HEK293 (cell line): ENCODE measurements around the gene GPR153.

Experiments used
- CTCF ChIA-PET: fragments of 350-600 bp; formaldehyde crosslinking; extraction: SDS; loops from one replicate; lab custom pipeline; 2021; ENCODE audit warnings: antibody characterized with exemption; lab: Yijun Ruan, JAX
- POLR2A ChIA-PET: fragments of 300-600 bp; formaldehyde crosslinking; extraction: SDS; loops from one replicate; lab custom pipeline; 2020; ENCODE audit warnings: antibody characterized with exemption, inconsistent platforms; lab: Yijun Ruan, JAX
- H3K27ac ChIP-seq: fragments of 200-500 bp; sonication (Bioruptor generic); 2 replicates; pipeline ENCODE4 v1.5.1; 2014; ENCODE audit warnings: low read depth, low read length, control low read depth, inconsistent platforms; ENCODE audit errors: extremely low read depth
- H3K36me3 ChIP-seq, 2 experiments: fragments of 200-500 bp in 1 of 2; sonication (Bioruptor generic) in 1 of 2; 1 replicate in 1 of 2; 2 replicates in 1 of 2; pipeline ENCODE4 v1.5.1; 2014 to 2017; ENCODE audit warnings: inconsistent platforms in 2 of 2, low read length in 2 of 2; ENCODE audit not compliant: control insufficient read depth in 2 of 2, insufficient read depth in 1 of 2
- H3K4me1 ChIP-seq: fragments of 200-500 bp; sonication (Bioruptor generic); 2 replicates; pipeline ENCODE4 v1.5.1; 2014; ENCODE audit warnings: mild to moderate bottlenecking, low read length, inconsistent platforms; ENCODE audit not compliant: control insufficient read depth, insufficient read depth
- H3K4me3 ChIP-seq: 2 replicates; pipeline ENCODE4 v1.5.1; 2011; ENCODE audit warnings: low read depth, mild to moderate bottlenecking, control low read depth, low read length, moderate library complexity
- H3K9me3 ChIP-seq: fragments of 200-500 bp; sonication (Bioruptor generic); 2 replicates; pipeline ENCODE4 v1.5.1; 2014; ENCODE audit warnings: low read depth, low read length, inconsistent platforms; ENCODE audit not compliant: control insufficient read depth, insufficient read depth
- PRDM10 ChIP-seq: fragments of 450-650 bp; formaldehyde crosslinking; IDR thresholded peaks from 2 replicates; pipeline ENCODE4 v1.5.1; 2016; ENCODE audit warnings: missing biosample characterization, missing genetic modification characterization
- ZBTB20 ChIP-seq: fragments of 450-650 bp; formaldehyde crosslinking; IDR thresholded peaks from 2 replicates; pipeline ENCODE4 v1.5.1; 2016; ENCODE audit warnings: missing biosample characterization, missing genetic modification characterization
- ZBTB44 ChIP-seq: fragments of 450-650 bp; IDR thresholded peaks from 2 replicates; pipeline ENCODE4 v1.5.1; 2018; ENCODE audit warnings: missing biosample characterization, mild to moderate bottlenecking, missing genetic modification characterization
- ZBTB48 ChIP-seq: fragments of 450-650 bp; formaldehyde crosslinking; IDR thresholded peaks from 2 replicates; pipeline ENCODE4 v1.5.1; 2016; ENCODE audit warnings: missing biosample characterization, missing genetic modification characterization
- ZBTB49 ChIP-seq: fragments of 450-650 bp; formaldehyde crosslinking; IDR thresholded peaks from 2 replicates; pipeline ENCODE4 v1.5.1; 2016; ENCODE audit warnings: missing biosample characterization, missing genetic modification characterization, low read depth
- ZBTB6 ChIP-seq: fragments of 450-650 bp; formaldehyde crosslinking; IDR thresholded peaks from 2 replicates; pipeline ENCODE4 v1.5.1; 2017; ENCODE audit warnings: missing biosample characterization, missing genetic modification characterization
- ZNF121 ChIP-seq: fragments of 450-650 bp; formaldehyde crosslinking; IDR thresholded peaks from 2 replicates; pipeline ENCODE4 v1.5.1; 2016; ENCODE audit warnings: missing biosample characterization, missing genetic modification characterization
- ZNF138 ChIP-seq: fragments of 450-650 bp; formaldehyde crosslinking; IDR thresholded peaks from 2 replicates; pipeline ENCODE4 v1.5.1; 2016; ENCODE audit warnings: missing biosample characterization, missing genetic modification characterization, borderline replicate concordance
- ZNF146 ChIP-seq: fragments of 450-650 bp; formaldehyde crosslinking; IDR thresholded peaks from 2 replicates; pipeline ENCODE4 v1.5.1; 2016; ENCODE audit warnings: missing biosample characterization, missing genetic modification characterization
- ZNF169 ChIP-seq: fragments of 450-650 bp; formaldehyde crosslinking; IDR thresholded peaks from 2 replicates; pipeline ENCODE4 v1.5.1; 2016; ENCODE audit warnings: missing biosample characterization, missing genetic modification characterization
- ZNF202 ChIP-seq: fragments of 450-650 bp; formaldehyde crosslinking; IDR thresholded peaks from 2 replicates; pipeline ENCODE4 v1.5.1; 2016; ENCODE audit warnings: missing biosample characterization, missing genetic modification characterization, borderline replicate concordance
- ZNF280D ChIP-seq: fragments of 450-650 bp; formaldehyde crosslinking; IDR thresholded peaks from 2 replicates; pipeline ENCODE4 v1.5.1; 2016; ENCODE audit warnings: missing biosample characterization, missing genetic modification characterization
- ZNF335 ChIP-seq: fragments of 450-650 bp; formaldehyde crosslinking; conservative IDR thresholded peaks from 2 replicates; pipeline ENCODE4 v1.5.1; 2016; ENCODE audit warnings: missing biosample characterization, missing genetic modification characterization
- ZNF394 ChIP-seq: fragments of 450-650 bp; formaldehyde crosslinking; IDR thresholded peaks from 2 replicates; pipeline ENCODE4 v1.5.1; 2016; ENCODE audit warnings: missing biosample characterization, missing genetic modification characterization, mild to moderate bottlenecking, moderate library complexity, borderline replicate concordance
- ZNF488 ChIP-seq: fragments of 450-650 bp; formaldehyde crosslinking; IDR thresholded peaks from 2 replicates; pipeline ENCODE4 v1.5.1; 2016; ENCODE audit warnings: missing biosample characterization, missing genetic modification characterization
- ZNF514 ChIP-seq: fragments of 450-650 bp; formaldehyde crosslinking; IDR thresholded peaks from 2 replicates; pipeline ENCODE4 v1.5.1; 2016; ENCODE audit warnings: missing biosample characterization, missing genetic modification characterization
- ZNF785 ChIP-seq: fragments of 450-650 bp; formaldehyde crosslinking; IDR thresholded peaks from 2 replicates; pipeline ENCODE4 v1.5.1; 2016; ENCODE audit warnings: missing biosample characterization, missing genetic modification characterization

The GPR153 gene

GRCh38 chr1:6205849-6206519 lies 54.9 kb downstream of the GPR153 start, which contains the start of gene RNF207 (continued):
- no peak for TF ChIP-seq ZNF280D (tag by site-specific recombination)
- TF ChIP-seq ZNF514: no peak
- no peak for TF ChIP-seq ZNF169
- TF ChIP-seq, all 188 proteins: peak for 48

GRCh38 chr1:6202256-6202655 lies 58.6 kb downstream of the GPR153 start:
- TF ChIP-seq ZNF202: no peak
- TF ChIP-seq ZNF394 (tag by site-specific recombination): no peak
- TF ChIP-seq ZNF121: no peak
- TF ChIP-seq PRDM10 (tag by site-specific recombination): peak; percentile 85
- CTCF ChIA-PET: interaction anchor here (0.6 to 0.9 kb wide), 4 partner anchors 43 to 285 kb away, joined by 3 read pairs; no protein-coding TSS in a partner anchor
- Histone ChIP-seq H3K4me1 (peaks cover 4% of the 10 kb centered on the region; the same call in 1 of the 2 replicates), H3K36me3 (peaks cover 0 to 11% of the 10 kb centered on the region in 2 experiments; a peak in 2 of 3 replicates), H3K4me3 (no peak overlapping the region), H3K27ac (no peak overlapping the region), H3K9me3 (no peaks in the 10 kb centered on the region)
- POLR2A ChIA-PET: interaction anchor here (0.6 to 1.1 kb wide), 4 partner anchors 17 to 97 kb away, joined by 3 to 4 read pairs (median 3); no protein-coding TSS in a partner anchor

- peaks cover 4% of the 10 kb centered on the region; the same call in 1 of the 2 replicates for H3K4me1 ChIP-seq
- no peaks in the 10 kb centered on the region for H3K9me3 ChIP-seq
- H3K4me3 ChIP-seq: peak overlapping the region; percentile 33
- POLR2A ChIA-PET: interaction anchor here (1.0 to 2.1 kb wide), 2 partner anchors 17 to 36 kb away, joined by 3 to 7 read pairs; partner anchors contain the start of gene ICMT
- CTCF ChIA-PET: interaction anchor here (0.6 to 2.9 kb wide), 4 partner anchors 16 to 38 kb away, joined by 3 to 12 read pairs (median 3); no protein-coding TSS in a partner anchor
- peaks cover 19 to 30% of the 10 kb centered on the region in 2 experiments; a peak in 2 of 3 replicates for H3K36me3 ChIP-seq
- H3K27ac ChIP-seq: peak overlapping the region; percentile 76
- TF ChIP-seq ZBTB48 (tag by site-specific recombination): peak; percentile 1; the same call in 1 of the 2 replicates
- TF ChIP-seq ZBTB49 (tag by site-specific recombination): no peak
- TF ChIP-seq ZNF138 (tag by site-specific recombination): no peak
- TF ChIP-seq ZBTB20 (tag by site-specific recombination): peak; percentile 65
- peak; percentile 78 for TF ChIP-seq ZBTB6 (tag by site-specific recombination)
- no peak for TF ChIP-seq ZNF488 (tag by site-specific recombination)
- TF ChIP-seq ZNF335: peak; percentile 70
- TF ChIP-seq ZBTB44: no peak
- 0 out of 2 replicates have a peak, but pooled peaks have one; percentile 2 for TF ChIP-seq ZNF146
- no peak for TF ChIP-seq ZNF785
These were observed 60.6 kb downstream of the GPR153 start for GRCh38 chr1:6200188-6200809.
